Adrenal gland (tissue), 12 donors: ENCODE measurements around the gene CLDN25. TPM values are rescaled to one million over a fixed set of nuclear protein-coding genes. Genes with fewer than 3 reads are reported as not detected.
"Not testable (repeated sequence)": the region's sequence is repeated elsewhere in the genome, so short reads cannot be mapped to it uniquely, and the experiment has no call there.

ENCODE experiments used
- DNase-seq, 7 donors: peaks; one replicate each; pipeline ENCODE4 v3.0.0-alpha.2; 2019 to 2020
- H3K27ac ChIP-seq, 5 donors: fragments of 200-600 bp; sonication (generic) in 4 of 5; 1 replicate in 3 of 5; 2 replicates in 2 of 5; pipeline versions ENCODE4 v1.5.1 to v1.8.0; 2016 to 2020; ENCODE audit warnings: mild to moderate bottlenecking in 1 of 5
- H3K27me3 ChIP-seq: fragments of 200-600 bp; 2 replicates; pipeline ENCODE4 v1.8.0; 2021
- H3K36me3 ChIP-seq, 2 donors: fragments of 200-600 bp; replicated peaks in 1 of 2; 1 replicate in 1 of 2; 2 replicates in 1 of 2; pipeline versions ENCODE4 v1.5.1 to v1.8.0; 2018 to 2022
- H3K4me1 ChIP-seq, 2 donors: fragments of 200-600 bp; replicated peaks in 1 of 2; 1 replicate in 1 of 2; 2 replicates in 1 of 2; pipeline versions ENCODE4 v1.5.1 to v1.8.0; 2018 to 2021
- H3K4me3 ChIP-seq, 4 donors: fragments of 200-600 bp; sonication (generic) in 3 of 4; one replicate each; pipeline ENCODE4 v1.5.1; 2016 to 2018
- H3K9me3 ChIP-seq, 3 donors: fragments of 200-600 bp; sonication (generic) in 1 of 3; replicated peaks in 1 of 3; 1 replicate in 2 of 3; 2 replicates in 1 of 3; pipeline versions ENCODE4 v1.5.1 to v1.8.0; 2016 to 2021
- CTCF ChIP-seq, 6 experiments: fragments of 450-650 bp in 4 of 6; fragments of 200-600 bp in 2 of 6; sonication (generic) in 1 of 6; IDR thresholded peaks; 1 replicate in 5 of 6; 2 replicates in 1 of 6; pipeline versions ENCODE4 v1.5.1 to v1.8.0; 2016 to 2021; ENCODE audit warnings: antibody characterized with exemption in 6 of 6, mild to moderate bottlenecking in 2 of 6, moderate library complexity in 1 of 6
- POLR2A ChIP-seq, 2 donors: fragments of 450-650 bp; IDR thresholded peaks; one replicate each; pipeline ENCODE4 v1.6.1; 2017; ENCODE audit warnings: antibody characterized with exemption in 2 of 2, mild to moderate bottlenecking in 2 of 2, moderate library complexity in 1 of 2
- WGBS, 4 donors: extraction: QIAGEN DNeasy Blood & Tissue Kit in 2 of 4; methylation state at CpG; one replicate each; pipeline versions ENCODE4 v1.1.5 to v1.1.7; 2013 to 2017; 5-methylcytosine and 5-hydroxymethylcytosine counted together
- intact Hi-C, 2 donors: fragments of 100-400 bp; cut with DNase I; formaldehyde crosslinking; loops; one replicate each; pipeline versions ENCODE4 v1.14.1 to v1.15.0; 2022 to 2023
- polyA plus RNA-seq, 3 donors: library from polyadenylated mRNA; stranded (reverse); fragments of 200-250 nt in 2 of 3; fragments of 350-450 nt in 1 of 3; fragmentation: Illumina TruSeq in 1 of 3; extraction: RNeasy Lipid Tissue Mini Kit (QIAGEN cat#74804) in 1 of 3; gene quantifications; one replicate each; pipeline ENCODE4 v1.2.3, GENCODE V29; 2013 to 2014
- total RNA-seq, 9 donors: library from RNA; depleted of rRNA in 4 of 9; stranded (reverse); fragments of >200 nt in 4 of 9; fragments of 120-200 nt in 1 of 9; fragmentation: NEBNext Ultra II Directional in 1 of 9; extraction: Animal tissue kit (Norgen Biotek cat#: 25700) in 1 of 9; gene quantifications; one replicate each; pipeline versions ENCODE4 v1.1.0 to v1.2.4, GENCODE V29; 2013 to 2023
- donor health status: healthy with polysubstance abuse.
- donor health status: Bipolar disorder and iron deficiency.
- donor health status: DM: yes; HTN: yes; CAD: no.
- donor health status: DM: no; HTN: no; CAD: no.
- donor health status: DM: no; HTN: no; CAD: no.
- donor health status: DM: yes; HTN: yes; CAD: no.

The CLDN25 gene
- total and polyA plus RNA-seq, 12 donors, result not detected

- H3K36me3 ChIP-seq, result peaks cover 0 to 30% of the 10 kb centered on the region in 2 donors
- no peaks in the 10 kb centered on the region for H3K9me3 ChIP-seq
- no peaks in the 10 kb centered on the region for H3K4me1 ChIP-seq
- no peak overlapping the region for H3K27ac ChIP-seq
- H3K27me3 ChIP-seq, result no peaks in the 10 kb centered on the region
- WGBS, 4 donors, result 95 to 98% (median 98%) methylated on average over 3 of the region's 3 CpGs
- TF ChIP-seq POLR2A (IDR thresholded peaks at IDR 0.05) (no peak), CTCF (IDR thresholded peaks at IDR 0.05) (no peak)
- DNase-seq, result no peak
- no peak overlapping the region for H3K4me3 ChIP-seq
- intact Hi-C loops, result no loop called here
These were observed 26.7 kb upstream of the CLDN25 start for GRCh38 chr11:113752932-113753331.

- no peaks in the 10 kb centered on the region for H3K27me3 ChIP-seq
- H3K4me3 ChIP-seq, result no peak overlapping the region
- no peaks in the 10 kb centered on the region for H3K9me3 ChIP-seq
- no peak for DNase-seq
- H3K36me3 ChIP-seq, result peaks cover 0 to 41% of the 10 kb centered on the region in 2 donors
- no peak for TF ChIP-seq CTCF (IDR thresholded peaks at IDR 0.05)
- TF ChIP-seq POLR2A (IDR thresholded peaks at IDR 0.05), result no peak
- 94 to 100% (median 95%) methylated on average over 3 of the region's 3 CpGs for WGBS, 4 donors
- no peaks in the 10 kb centered on the region for H3K4me1 ChIP-seq
- no peak overlapping the region for H3K27ac ChIP-seq
- intact Hi-C loops, result no loop called here
These were observed 19.4 kb upstream of the CLDN25 start for GRCh38 chr11:113760241-113760640.

- DNase-seq, H3K9me3 ChIP-seq, H3K4me1 ChIP-seq, intact Hi-C loops, H3K4me3 ChIP-seq, H3K27me3 ChIP-seq, H3K27ac ChIP-seq: not testable (repeated sequence)
- peaks cover 0 to 38% of the 10 kb centered on the region in 2 donors for H3K36me3 ChIP-seq
- WGBS, 4 donors, result 97 to 98% (median 98%) methylated on average over 2 of the region's 2 CpGs
These were observed 16.6 kb upstream of the CLDN25 start for GRCh38 chr11:113763040-113763439.

- H3K27me3 ChIP-seq, result no peaks in the 10 kb centered on the region
- DNase-seq, result no peak
- intact Hi-C loops, result no loop called here
- TF ChIP-seq CTCF (IDR thresholded peaks at IDR 0.05) (no peak), POLR2A (IDR thresholded peaks at IDR 0.05) (no peak)
- no peak overlapping the region for H3K4me3 ChIP-seq
- H3K36me3 ChIP-seq, result peaks cover 0 to 24% of the 10 kb centered on the region in 2 donors
- H3K4me1 ChIP-seq, result no peaks in the 10 kb centered on the region
- H3K9me3 ChIP-seq, result no peaks in the 10 kb centered on the region
- WGBS, 4 donors, result 87 to 91% (median 89%) methylated on average over 2 of the region's 2 CpGs
- H3K27ac ChIP-seq, result no peak overlapping the region
These were observed 14.9 kb upstream of the CLDN25 start for GRCh38 chr11:113764527-113765219.

- H3K27ac ChIP-seq, result no peak overlapping the region
- no peak for DNase-seq
- 61 to 89% (median 81%) methylated on average over 3 of the region's 3 CpGs for WGBS, 4 donors
- TF ChIP-seq POLR2A (IDR thresholded peaks at IDR 0.05) (no peak), CTCF (IDR thresholded peaks at IDR 0.05) (no peak)
- no peak overlapping the region for H3K4me3 ChIP-seq
- peaks cover 0 to 15% of the 10 kb centered on the region in 2 donors for H3K36me3 ChIP-seq
- intact Hi-C loops, result no loop called here
- no peaks in the 10 kb centered on the region for H3K27me3 ChIP-seq
- H3K4me1 ChIP-seq, result peaks cover 5 to 20% of the 10 kb centered on the region in 2 donors
- H3K9me3 ChIP-seq, result no peaks in the 10 kb centered on the region
These were observed 7.6 kb upstream of the CLDN25 start for GRCh38 chr11:113771964-113772363.
